BE2C (cell line): ENCODE measurements around the gene GRIA1.

ENCODE experiments used
- DNase-seq: peaks from one replicate; pipeline ENCODE4 v3.0.0-alpha.2; 2020
- H3K27me3 ChIP-seq: fragments of 250-450 bp; sonication (Bioruptor Pico); 2 replicates; pipeline ENCODE4 v1.5.1; 2020; ENCODE audit warnings: mild to moderate bottlenecking
- H3K36me3 ChIP-seq: fragments of 250-450 bp; sonication (Bioruptor Pico); 2 replicates; pipeline ENCODE4 v1.5.1; 2020; ENCODE audit warnings: mild to moderate bottlenecking
- H3K4me1 ChIP-seq: fragments of 250-450 bp; sonication (Bioruptor Pico); 2 replicates; pipeline ENCODE4 v1.5.1; 2020
- H3K4me3 ChIP-seq: 2 replicates; pipeline ENCODE4 v1.5.1; 2011; ENCODE audit warnings: low read depth, low read length
- H3K9me3 ChIP-seq: fragments of 250-450 bp; sonication (Bioruptor Pico); 2 replicates; pipeline ENCODE4 v1.5.1; 2020
- TF ChIP-seq, protein P1 (sequence below): IDR thresholded peaks from 2 replicates; pipeline ENCODE4 v1.5.1; 2012; ENCODE audit warnings: mild to moderate bottlenecking, low read depth, low read length

The GRIA1 gene

DNA sequence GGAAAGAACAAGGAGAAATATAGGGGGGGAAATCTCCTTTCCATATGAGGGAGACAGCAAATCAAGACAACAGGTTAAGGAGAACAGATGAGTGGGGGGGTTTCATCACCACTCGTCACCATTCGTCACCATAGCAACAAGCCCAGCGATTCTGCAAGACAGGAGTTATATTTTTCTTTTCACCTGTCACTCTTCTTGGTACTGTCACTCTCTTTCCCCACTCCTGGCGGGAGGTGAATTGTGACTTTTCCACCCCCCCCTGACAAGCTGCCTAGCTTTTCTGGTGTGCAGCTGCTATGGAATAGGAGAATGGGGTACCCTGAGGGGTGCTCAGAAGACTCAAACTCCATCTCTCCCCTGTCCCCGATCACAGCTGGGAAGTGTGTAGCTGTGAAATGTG lies 308.4 kb downstream of the GRIA1 start:
- Histone ChIP-seq H3K4me3 (no peak overlapping the region), H3K36me3 (no peaks in the 10 kb centered on the region), H3K9me3 (no peaks in the 10 kb centered on the region), H3K4me1 (no peaks in the 10 kb centered on the region), H3K27me3 (no peaks in the 10 kb centered on the region)
- TF ChIP-seq, protein P1, sequence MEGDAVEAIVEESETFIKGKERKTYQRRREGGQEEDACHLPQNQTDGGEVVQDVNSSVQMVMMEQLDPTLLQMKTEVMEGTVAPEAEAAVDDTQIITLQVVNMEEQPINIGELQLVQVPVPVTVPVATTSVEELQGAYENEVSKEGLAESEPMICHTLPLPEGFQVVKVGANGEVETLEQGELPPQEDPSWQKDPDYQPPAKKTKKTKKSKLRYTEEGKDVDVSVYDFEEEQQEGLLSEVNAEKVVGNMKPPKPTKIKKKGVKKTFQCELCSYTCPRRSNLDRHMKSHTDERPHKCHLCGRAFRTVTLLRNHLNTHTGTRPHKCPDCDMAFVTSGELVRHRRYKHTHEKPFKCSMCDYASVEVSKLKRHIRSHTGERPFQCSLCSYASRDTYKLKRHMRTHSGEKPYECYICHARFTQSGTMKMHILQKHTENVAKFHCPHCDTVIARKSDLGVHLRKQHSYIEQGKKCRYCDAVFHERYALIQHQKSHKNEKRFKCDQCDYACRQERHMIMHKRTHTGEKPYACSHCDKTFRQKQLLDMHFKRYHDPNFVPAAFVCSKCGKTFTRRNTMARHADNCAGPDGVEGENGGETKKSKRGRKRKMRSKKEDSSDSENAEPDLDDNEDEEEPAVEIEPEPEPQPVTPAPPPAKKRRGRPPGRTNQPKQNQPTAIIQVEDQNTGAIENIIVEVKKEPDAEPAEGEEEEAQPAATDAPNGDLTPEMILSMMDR: no peak
- DNase-seq: no peak

DNA sequence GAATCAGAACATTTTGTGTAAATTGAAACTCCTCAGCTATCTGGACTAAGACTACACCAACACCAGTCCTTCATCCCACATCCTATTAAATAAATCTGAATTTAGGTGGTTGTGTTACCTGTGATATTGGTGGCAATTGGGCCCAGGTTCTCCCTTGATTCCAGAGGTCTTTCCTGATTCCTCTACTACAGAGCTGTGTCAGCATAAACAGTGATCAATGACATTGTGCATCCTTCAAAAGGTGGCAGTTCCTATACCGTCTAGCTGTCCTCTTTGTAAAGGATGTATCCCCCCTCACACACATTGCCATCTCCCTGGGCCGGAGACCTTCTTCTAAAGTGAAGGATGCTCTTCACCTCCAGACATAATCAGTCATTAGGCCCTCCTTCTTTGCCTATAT lies 309.0 kb downstream of the GRIA1 start:
- no peak for DNase-seq
- Histone ChIP-seq H3K4me1 (no peaks in the 10 kb centered on the region), H3K27me3 (no peaks in the 10 kb centered on the region), H3K36me3 (no peaks in the 10 kb centered on the region), H3K9me3 (no peaks in the 10 kb centered on the region), H3K4me3 (no peak overlapping the region)
- TF ChIP-seq, protein P1: no peak

DNA sequence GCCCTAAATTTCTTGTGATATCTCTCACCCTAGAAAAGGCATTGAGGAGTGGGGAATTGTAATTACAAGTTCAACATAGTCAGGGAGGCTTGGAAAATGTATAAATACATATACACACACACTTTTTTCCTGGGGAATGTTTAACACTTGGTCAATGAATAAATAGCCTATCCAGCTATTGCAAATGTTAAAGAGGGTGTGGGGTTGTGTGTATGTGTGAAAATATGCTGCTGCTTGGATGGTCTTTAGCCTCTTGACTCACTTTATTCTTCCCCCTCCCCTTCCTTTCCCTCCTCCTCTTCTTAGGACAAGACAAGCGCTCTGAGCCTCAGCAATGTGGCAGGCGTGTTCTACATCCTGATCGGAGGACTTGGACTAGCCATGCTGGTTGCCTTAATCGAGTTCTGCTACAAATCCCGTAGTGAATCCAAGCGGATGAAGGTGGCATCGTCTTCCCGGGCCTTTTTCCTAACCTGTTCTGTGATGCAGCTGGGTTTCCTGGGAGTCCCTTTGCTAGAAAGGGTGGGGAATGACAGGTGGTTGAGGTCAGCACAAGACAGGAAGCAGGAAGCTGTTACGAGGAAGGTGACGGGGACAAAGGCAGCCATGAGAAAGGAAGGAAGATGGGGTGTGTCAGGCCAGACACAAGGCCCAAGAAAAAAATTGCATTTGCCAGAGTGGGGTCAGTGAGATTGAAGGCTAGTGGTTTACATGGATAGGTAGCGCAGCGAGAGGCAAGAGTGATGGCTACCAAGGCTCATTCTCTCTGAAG lies 311.8 kb downstream of the GRIA1 start:
- H3K9me3 ChIP-seq: no peaks in the 10 kb centered on the region
- H3K36me3 ChIP-seq: no peaks in the 10 kb centered on the region
- H3K4me1 ChIP-seq: no peaks in the 10 kb centered on the region
- TF ChIP-seq, protein P1: no peak
- H3K27me3 ChIP-seq: no peaks in the 10 kb centered on the region
- DNase-seq: no peak
- H3K4me3 ChIP-seq: no peak overlapping the region

DNA sequence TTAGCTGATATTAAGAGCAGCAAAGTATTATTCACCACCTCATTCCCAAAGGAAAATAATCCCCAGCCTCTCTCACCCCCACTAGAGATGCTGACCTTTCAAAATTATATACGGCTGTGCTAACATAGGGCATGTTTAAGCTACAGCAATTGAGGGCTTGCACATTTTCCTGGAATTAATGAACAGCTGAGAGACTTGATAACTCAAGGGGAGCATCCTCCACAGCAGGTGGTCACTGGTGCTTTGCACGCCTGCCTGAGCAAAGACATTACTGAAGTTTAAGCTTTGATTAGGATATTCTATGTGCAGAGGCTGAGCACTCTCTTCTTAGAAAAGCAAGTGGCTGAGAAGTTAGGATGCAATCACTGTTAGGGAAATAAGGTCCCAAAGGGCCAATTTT lies 317.3 kb downstream of the GRIA1 start:
- no peaks in the 10 kb centered on the region for H3K36me3 ChIP-seq
- H3K27me3 ChIP-seq: no peaks in the 10 kb centered on the region
- H3K4me1 ChIP-seq: no peaks in the 10 kb centered on the region
- no peak overlapping the region for H3K4me3 ChIP-seq
- H3K9me3 ChIP-seq: no peaks in the 10 kb centered on the region
- TF ChIP-seq, protein P1: no peak
- DNase-seq: no peak

DNA sequence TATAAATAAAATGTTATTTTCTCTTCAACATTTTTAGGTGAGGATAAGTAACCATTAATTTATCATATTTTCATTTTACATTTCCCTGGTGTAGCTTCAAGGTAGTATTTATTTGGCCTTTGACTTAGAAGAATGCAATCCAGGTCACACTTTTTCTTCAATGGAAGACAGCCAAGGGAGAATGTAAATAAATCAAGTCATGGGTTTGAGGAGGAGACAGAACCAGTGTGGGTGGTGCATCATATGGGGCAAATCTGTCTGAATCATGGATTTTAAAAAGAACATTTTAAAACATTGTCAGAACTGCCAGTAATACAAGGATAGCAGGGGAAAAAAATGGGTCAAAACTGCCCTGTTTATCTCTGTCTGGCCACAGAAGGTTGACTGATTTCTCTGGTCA lies 318.7 kb downstream of the GRIA1 start:
- no peak for DNase-seq
- Histone ChIP-seq H3K4me3 (no peak overlapping the region), H3K27me3 (peaks cover 4% of the 10 kb centered on the region), H3K36me3 (no peaks in the 10 kb centered on the region), H3K4me1 (no peaks in the 10 kb centered on the region), H3K9me3 (no peaks in the 10 kb centered on the region)
- TF ChIP-seq, protein P1: no peak

DNA sequence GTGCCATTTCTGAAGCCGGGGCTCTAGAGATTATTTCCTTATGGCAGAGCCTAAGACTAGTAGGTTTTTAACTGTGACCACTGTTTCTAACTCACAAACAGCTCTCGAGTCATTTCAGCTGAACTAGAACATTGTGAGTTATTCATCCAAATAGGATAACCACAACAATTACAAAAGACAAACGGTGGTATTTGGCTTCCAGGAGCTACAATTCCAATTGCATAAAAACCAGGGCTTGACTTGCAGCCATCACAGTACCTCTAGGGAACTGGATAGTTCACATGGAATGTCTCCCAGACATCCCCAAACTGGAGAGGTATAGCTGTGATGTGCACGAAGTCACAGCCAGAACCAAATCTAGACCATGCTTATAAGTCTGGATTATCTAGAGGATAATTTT lies 323.4 kb downstream of the GRIA1 start:
- H3K36me3 ChIP-seq: no peaks in the 10 kb centered on the region
- TF ChIP-seq, protein P1: no peak
- H3K9me3 ChIP-seq: no peaks in the 10 kb centered on the region
- no peak for DNase-seq
- no peaks in the 10 kb centered on the region for H3K4me1 ChIP-seq
- no peak overlapping the region for H3K4me3 ChIP-seq
- H3K27me3 ChIP-seq: peaks cover 10% of the 10 kb centered on the region
